Small intestine (tissue), 7 donors: ENCODE measurements around the gene HOXA6. TPM values are rescaled to one million over a fixed set of nuclear protein-coding genes. Genes with fewer than 3 reads are reported as not detected.

Experiments
- DNase-seq, 2 donors: peaks; one replicate each; pipeline versions ENCODE4 v3.0.0 to v3.0.0-alpha.2; 2013
- FAIRE-seq: peaks from 2 replicates; lab custom pipeline; 2012; peaks lifted over from hg19 to GRCh38; lab: Jason Lieb, UNC
- H3K27ac ChIP-seq, 3 donors: one replicate each; pipeline ENCODE4 v1.5.1; 2013; ENCODE audit warnings: low read length in 2 of 3, mild to moderate bottlenecking in 2 of 3, control low read depth in 1 of 3, inconsistent platforms in 1 of 3, low read depth in 1 of 3, moderate library complexity in 1 of 3
- H3K27me3 ChIP-seq, 3 donors: one replicate each; pipeline ENCODE4 v1.6.1; 2013; ENCODE audit warnings: low read length in 3 of 3, inconsistent platforms in 1 of 3; ENCODE audit not compliant: control insufficient read depth in 3 of 3, insufficient read depth in 3 of 3
- H3K36me3 ChIP-seq, 3 donors: one replicate each; pipeline ENCODE4 v1.6.1; 2013; ENCODE audit warnings: low read length in 3 of 3, inconsistent platforms in 1 of 3, low read depth in 1 of 3, mild to moderate bottlenecking in 1 of 3, moderate library complexity in 1 of 3; ENCODE audit not compliant: control insufficient read depth in 3 of 3, insufficient read depth in 2 of 3
- H3K4me1 ChIP-seq, 3 donors: one replicate each; pipeline ENCODE4 v1.6.1; 2013; ENCODE audit warnings: low read length in 2 of 3, inconsistent platforms in 1 of 3, low read depth in 1 of 3, mild to moderate bottlenecking in 1 of 3, moderate library complexity in 1 of 3; ENCODE audit not compliant: control insufficient read depth in 3 of 3, insufficient read depth in 2 of 3
- H3K4me3 ChIP-seq, 3 donors: one replicate each; pipeline ENCODE4 v1.5.1; 2013; ENCODE audit warnings: low read length in 3 of 3, control low read depth in 1 of 3, inconsistent platforms in 1 of 3, low read depth in 1 of 3, mild to moderate bottlenecking in 1 of 3, moderate library complexity in 1 of 3
- H3K9me3 ChIP-seq, 2 donors: one replicate each; pipeline ENCODE4 v1.6.1; 2013; ENCODE audit warnings: low read depth in 1 of 2, low read length in 1 of 2; ENCODE audit not compliant: control insufficient read depth in 2 of 2, insufficient read depth in 1 of 2
- WGBS, 3 donors: extraction: QIAGEN DNeasy Blood & Tissue Kit; methylation state at CpG; one replicate each; pipeline ENCODE4 v1.1.7; 2013; 5-methylcytosine and 5-hydroxymethylcytosine counted together
- polyA plus RNA-seq, 4 donors: library from polyadenylated mRNA; stranded (reverse) in 3 of 4; unstranded in 1 of 4; fragments of 200-250 nt in 3 of 4; fragments of 120-200 nt in 1 of 4; gene quantifications; one replicate each; pipeline versions ENCODE4 v1.2.1 to v1.2.3, GENCODE V29; 2013
- donor health status: healthy with polysubstance abuse.
- donor health status: control.
- donor health status: control.
- donor health status: Bipolar disorder and iron deficiency.
- donor health status: healthy.

Gene HOXA6
- polyA plus RNA-seq, 4 donors: 0.46 to 29.7 (median 0.81) TPM; not detected in 1

GRCh38 chr7:27162561-27163287 is 15.2 kb upstream of the HOXA6 start:
- FAIRE-seq: no peak
- no peak for DNase-seq
- no peak overlapping the region for H3K4me3 ChIP-seq

GRCh38 chr7:27161721-27162560 is 14.4 kb upstream of the HOXA6 start:
- peaks cover 0 to 13% of the 10 kb centered on the region in 2 donors for H3K9me3 ChIP-seq

More at GRCh38 chr7:27162561-27163287, 15.2 kb upstream of the HOXA6 start:
- peaks cover 0 to 7% (median 0%) of the 10 kb centered on the region in 3 donors for H3K36me3 ChIP-seq
- WGBS, 3 donors: 34 to 66% (median 50%) methylated on average over 7 of the region's 7 CpGs
- H3K27me3 ChIP-seq: peaks cover 10 to 99% (median 73%) of the 10 kb centered on the region in 3 donors
- H3K27ac ChIP-seq: peak overlapping the region in 1 of 3 donors; percentile 6
- peaks cover 0 to 17% of the 10 kb centered on the region in 2 donors for H3K9me3 ChIP-seq
- H3K4me1 ChIP-seq: peaks cover 0 to 11% (median 0%) of the 10 kb centered on the region in 3 donors

GRCh38 chr7:27161214-27161720 is 13.7 kb upstream of the HOXA6 start:
- Histone ChIP-seq H3K27ac (no peak overlapping the region), H3K4me3 (peak overlapping the region; percentile 28 to 45 (median 31)), H3K4me1 (peaks cover 0 to 14% (median 0%) of the 10 kb centered on the region in 3 donors), H3K27me3 (peaks cover 14 to 98% (median 75%) of the 10 kb centered on the region in 3 donors), H3K9me3 (peaks cover 0 to 8% of the 10 kb centered on the region in 2 donors), H3K36me3 (peaks cover 0 to 7% (median 0%) of the 10 kb centered on the region in 3 donors)
- DNase-seq (no peak), FAIRE-seq (no peak)
- 3 to 7% (median 3%) methylated on average over 19 to 27 of the region's 27 CpGs for WGBS, 3 donors

More at GRCh38 chr7:27161721-27162560, 14.4 kb upstream of the HOXA6 start:
- H3K36me3 ChIP-seq: peaks cover 0 to 7% (median 0%) of the 10 kb centered on the region in 3 donors
- peaks cover 10 to 99% (median 76%) of the 10 kb centered on the region in 3 donors for H3K27me3 ChIP-seq
- DNase-seq (peak in 1 of 2 donors; percentile 72), FAIRE-seq (no peak)
- peak overlapping the region in 1 of 3 donors; percentile 3 for H3K4me3 ChIP-seq
- peaks cover 0 to 11% (median 0%) of the 10 kb centered on the region in 3 donors for H3K4me1 ChIP-seq
- WGBS, 3 donors: 18 to 32% (median 31%) methylated on average over 30 of the region's 30 CpGs
- peak overlapping the region in 1 of 3 donors; percentile 13 for H3K27ac ChIP-seq

GRCh38 chr7:27160546-27161213 is 13.1 kb upstream of the HOXA6 start:
- H3K27ac ChIP-seq: peak overlapping the region in 1 of 3 donors; percentile 44
- DNase-seq (peak; percentile 49 to 94), FAIRE-seq (no peak)
- peaks cover 0 to 18% (median 0%) of the 10 kb centered on the region in 3 donors for H3K4me1 ChIP-seq
- H3K27me3 ChIP-seq: peaks cover 14 to 98% (median 75%) of the 10 kb centered on the region in 3 donors
- peaks cover 0 to 7% (median 0%) of the 10 kb centered on the region in 3 donors for H3K36me3 ChIP-seq
- peaks cover 0 to 3% of the 10 kb centered on the region in 2 donors for H3K9me3 ChIP-seq
- WGBS, 3 donors: 1 to 2% (median 1%) methylated on average over 50 to 54 of the region's 54 CpGs
- H3K4me3 ChIP-seq: peak overlapping the region; percentile 28 to 45 (median 31)

GRCh38 chr7:27160145-27160545 is 12.6 kb upstream of the HOXA6 start:
- peak overlapping the region in 2 of 3 donors; percentile 4 to 45 for H3K4me3 ChIP-seq
- 14 to 33% (median 25%) methylated on average over 23 of the region's 23 CpGs for WGBS, 3 donors
- peaks cover 14 to 98% (median 75%) of the 10 kb centered on the region in 3 donors for H3K27me3 ChIP-seq
- peaks cover 0 to 3% of the 10 kb centered on the region in 2 donors for H3K9me3 ChIP-seq
- FAIRE-seq: no peak
- no peak overlapping the region for H3K27ac ChIP-seq
- H3K36me3 ChIP-seq: peaks cover 0 to 7% (median 0%) of the 10 kb centered on the region in 3 donors
- no peak for DNase-seq
- peaks cover 0 to 23% (median 0%) of the 10 kb centered on the region in 3 donors for H3K4me1 ChIP-seq

GRCh38 chr7:27159266-27160144 is 11.9 kb upstream of the HOXA6 start:
- FAIRE-seq (no peak), DNase-seq (no peak)
- WGBS, 3 donors: 27 to 51% (median 42%) methylated on average over 27 of the region's 27 CpGs
- peaks cover 0 to 7% (median 0%) of the 10 kb centered on the region in 3 donors for H3K36me3 ChIP-seq
- peaks cover 0 to 25% (median 0%) of the 10 kb centered on the region in 3 donors for H3K4me1 ChIP-seq
- H3K27ac ChIP-seq: no peak overlapping the region
- H3K27me3 ChIP-seq: peaks cover 12 to 98% (median 71%) of the 10 kb centered on the region in 3 donors
- H3K4me3 ChIP-seq: peak overlapping the region in 1 of 3 donors; percentile 45
- peaks cover 0 to 3% of the 10 kb centered on the region in 2 donors for H3K9me3 ChIP-seq
